ENCODE results near the gene KLHL2.

- TF ChIP-seq POLR2AphosphoS5 (IDR thresholded peaks at IDR 0.05; ENCODE audit: borderline replicate concordance, low read depth, low read length) (no peak), EZH2 (IDR thresholded peaks at IDR 0.05) (no peak), FOXP2 (optimal IDR thresholded peaks at IDR 0.05; ENCODE audit: control extremely low read depth, extremely low read length, insufficient read depth) (no peak)
These were observed 43.1 kb upstream of the KLHL2 start for GRCh38 chr4:165164257-165164656.
